NCI-H2029 treated with DMSO at 0.1 percent for 48 hours (cell line): ENCODE measurements around the gene THEM4.
A peak's percentile ranks its signal among the peaks of the same experiment; 100 is the strongest.

Experiments used
- DNase-seq: peaks from one replicate; lab custom pipeline; 2025; lab: John Stamatoyannopoulos, UW

THEM4 gene

GRCh38 chr1:151837884-151838221 is 71.5 kb downstream of the THEM4 start:
- DNase-seq = no peak

DNA sequence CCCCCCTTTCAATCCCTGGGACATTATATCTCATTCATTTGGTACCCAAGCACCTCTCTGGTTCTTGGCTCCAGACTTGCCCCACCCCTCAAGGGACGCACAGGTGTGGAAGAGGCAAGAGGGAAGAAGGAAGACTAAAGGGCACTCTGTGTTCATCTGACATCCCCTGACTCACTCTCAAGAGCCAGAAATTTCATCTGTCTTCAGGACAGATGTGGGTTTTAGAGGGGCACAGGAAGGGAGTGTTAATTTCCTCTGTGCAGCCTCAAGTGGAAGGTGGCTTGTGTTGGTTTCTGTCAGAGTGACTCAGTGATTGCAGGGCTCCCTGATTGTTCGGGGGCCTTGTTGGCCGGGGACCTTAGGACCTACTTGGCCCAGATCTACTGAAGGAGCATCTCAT is 72.1 kb downstream of the THEM4 start:
- DNase-seq = no peak

- no peak for DNase-seq
Measured at GRCh38 chr1:151835596-151835995, 73.7 kb downstream of the THEM4 start.

- no peak for DNase-seq
Measured at GRCh38 chr1:151834239-151834638, 75.1 kb downstream of the THEM4 start.

- DNase-seq = no peak
Measured at GRCh38 chr1:151833172-151833900, 76.0 kb downstream of the THEM4 start.

- DNase-seq = peak; percentile 74
Measured at GRCh38 chr1:151832318-151832980, 76.9 kb downstream of the THEM4 start.

DNA sequence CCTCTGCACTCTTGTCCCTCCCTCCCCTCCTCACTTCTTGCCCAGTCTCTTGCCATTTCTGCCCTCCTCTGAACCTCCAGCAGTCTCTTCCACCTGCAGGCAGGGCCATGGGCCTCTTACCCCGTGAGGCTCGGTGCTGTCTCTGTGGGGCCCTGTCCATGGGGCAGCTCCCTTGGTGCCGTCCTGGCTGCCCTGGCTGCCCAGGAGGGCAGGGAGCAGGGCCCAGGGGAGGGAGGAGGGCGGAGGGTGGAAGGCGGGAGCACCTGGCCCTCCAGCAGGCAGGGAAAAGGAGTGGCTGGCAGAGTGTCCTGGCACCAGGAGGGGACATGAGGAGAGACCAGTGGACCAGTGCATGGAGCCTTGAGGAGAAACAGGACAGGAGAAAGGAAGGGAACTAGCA is 77.7 kb downstream of the THEM4 start, which contains the start of gene RORC:
Gene RORC (minus strand): TSS at position 198 of the 400 bp plus-strand sequence. CDS start 38 bp downstream, at position 160.
- DNase-seq = peak; percentile 47

DNA sequence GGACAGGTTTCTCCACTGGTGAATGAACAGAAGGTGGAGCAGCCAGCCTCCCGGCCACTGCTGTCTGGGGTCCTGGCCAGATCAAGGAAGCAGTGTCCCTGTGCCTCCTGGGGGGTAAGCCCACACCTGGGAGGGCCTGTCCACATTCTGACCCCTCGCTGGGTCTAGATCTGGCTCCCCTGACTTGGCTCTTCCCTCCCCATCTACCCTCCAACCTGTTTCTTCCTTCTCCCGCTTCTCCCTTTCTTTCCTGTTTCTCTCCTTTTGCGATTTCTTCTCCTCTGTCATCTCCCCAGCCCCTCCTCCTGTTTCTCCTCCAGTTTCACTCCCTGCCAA is 78.1 kb downstream of the THEM4 start:
- no peak for DNase-seq

DNA sequence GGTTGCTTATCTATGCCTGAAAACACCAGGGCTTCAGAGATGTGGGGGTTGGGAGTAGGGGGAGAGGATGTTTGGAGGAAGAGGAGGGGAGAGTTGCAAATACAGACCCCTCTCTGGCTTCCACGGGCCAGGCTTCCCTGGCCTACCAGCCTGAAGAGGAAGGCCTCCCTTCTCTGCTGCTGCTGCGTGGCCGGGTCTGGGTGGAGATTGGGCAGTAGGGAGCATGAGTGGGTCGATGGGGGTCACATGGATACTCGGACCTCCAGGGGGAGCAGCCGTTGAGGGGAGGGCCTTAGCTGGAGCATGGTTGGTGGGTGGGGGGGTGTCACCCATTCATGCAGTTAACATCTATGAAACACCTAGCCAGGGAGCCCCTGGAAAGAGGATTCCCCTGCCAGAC is 79.3 kb downstream of the THEM4 start:
- DNase-seq = no peak

DNA sequence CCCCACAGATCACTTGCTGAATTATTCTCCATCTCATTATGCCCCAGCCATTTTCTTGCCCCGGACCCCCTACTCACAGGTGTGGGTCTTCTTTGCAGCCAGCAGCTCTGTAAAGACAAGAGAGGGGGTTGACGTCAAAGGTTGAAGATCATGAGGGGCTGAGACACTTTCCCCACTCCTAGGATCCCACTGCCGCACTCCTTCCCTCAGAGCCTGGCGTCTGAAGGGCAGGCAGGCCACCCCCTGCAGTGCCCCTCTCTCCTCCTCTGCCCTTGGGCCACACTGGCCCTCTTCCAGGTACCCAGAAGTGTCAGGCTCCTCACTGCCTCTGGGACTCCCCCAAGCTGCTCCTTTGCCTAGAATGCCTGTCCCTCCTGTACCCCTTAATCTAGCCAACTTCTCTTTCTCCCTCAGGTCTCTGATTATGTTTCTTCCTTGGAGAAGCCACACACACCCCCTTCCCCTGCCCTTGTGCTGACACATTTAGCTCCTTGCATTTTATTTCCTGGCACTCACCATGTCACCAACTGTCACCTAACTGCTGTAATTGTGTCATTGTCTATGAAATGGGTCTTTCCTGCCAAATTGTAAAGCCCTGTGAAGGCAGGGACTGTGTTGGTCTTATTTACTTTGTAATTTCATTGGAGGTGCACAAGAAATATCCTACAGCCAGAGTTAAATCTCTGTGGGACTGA is 79.8 kb downstream of the THEM4 start:
- DNase-seq = no peak

DNA sequence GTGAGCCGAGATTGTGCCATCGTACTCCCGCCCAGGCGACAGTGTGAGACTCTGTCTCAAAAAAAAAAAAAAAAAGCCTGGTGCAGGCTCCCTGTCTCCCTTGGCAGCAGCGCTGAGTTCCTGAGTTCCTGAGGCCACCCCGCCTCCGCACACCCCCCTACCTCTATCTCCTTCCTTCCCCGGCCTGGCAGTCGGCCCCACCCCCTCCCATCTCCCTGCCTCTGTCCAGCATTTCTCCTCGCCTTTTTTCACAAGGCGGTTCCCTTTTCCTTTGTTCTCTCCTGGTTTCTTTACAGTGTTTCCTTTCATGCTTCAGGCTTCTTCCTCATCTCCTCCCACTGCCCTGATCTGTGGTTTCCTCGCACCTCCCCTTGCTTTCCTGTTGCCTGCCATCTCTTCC is 80.4 kb downstream of the THEM4 start:
- no peak for DNase-seq

DNA sequence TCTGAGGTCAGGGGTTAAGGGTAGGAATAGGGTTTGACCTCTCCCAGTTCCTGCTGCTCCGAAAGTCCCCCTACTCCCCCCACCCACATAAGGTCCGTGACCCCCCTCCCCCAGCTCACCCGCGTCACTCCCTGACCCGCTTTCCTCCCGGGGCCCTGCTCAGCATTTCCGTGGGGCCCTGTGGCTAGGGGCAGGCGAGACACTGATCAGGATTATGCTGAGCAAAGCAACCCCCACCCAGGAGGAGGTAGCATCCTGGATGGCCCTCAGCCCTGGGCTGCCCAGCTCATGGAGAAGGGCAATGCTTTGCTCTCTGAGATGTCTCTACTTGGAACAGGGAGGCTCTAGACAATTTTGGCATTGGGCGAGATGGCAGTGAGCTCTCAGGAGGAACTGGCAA is 81.5 kb downstream of the THEM4 start:
- DNase-seq = no peak

DNA sequence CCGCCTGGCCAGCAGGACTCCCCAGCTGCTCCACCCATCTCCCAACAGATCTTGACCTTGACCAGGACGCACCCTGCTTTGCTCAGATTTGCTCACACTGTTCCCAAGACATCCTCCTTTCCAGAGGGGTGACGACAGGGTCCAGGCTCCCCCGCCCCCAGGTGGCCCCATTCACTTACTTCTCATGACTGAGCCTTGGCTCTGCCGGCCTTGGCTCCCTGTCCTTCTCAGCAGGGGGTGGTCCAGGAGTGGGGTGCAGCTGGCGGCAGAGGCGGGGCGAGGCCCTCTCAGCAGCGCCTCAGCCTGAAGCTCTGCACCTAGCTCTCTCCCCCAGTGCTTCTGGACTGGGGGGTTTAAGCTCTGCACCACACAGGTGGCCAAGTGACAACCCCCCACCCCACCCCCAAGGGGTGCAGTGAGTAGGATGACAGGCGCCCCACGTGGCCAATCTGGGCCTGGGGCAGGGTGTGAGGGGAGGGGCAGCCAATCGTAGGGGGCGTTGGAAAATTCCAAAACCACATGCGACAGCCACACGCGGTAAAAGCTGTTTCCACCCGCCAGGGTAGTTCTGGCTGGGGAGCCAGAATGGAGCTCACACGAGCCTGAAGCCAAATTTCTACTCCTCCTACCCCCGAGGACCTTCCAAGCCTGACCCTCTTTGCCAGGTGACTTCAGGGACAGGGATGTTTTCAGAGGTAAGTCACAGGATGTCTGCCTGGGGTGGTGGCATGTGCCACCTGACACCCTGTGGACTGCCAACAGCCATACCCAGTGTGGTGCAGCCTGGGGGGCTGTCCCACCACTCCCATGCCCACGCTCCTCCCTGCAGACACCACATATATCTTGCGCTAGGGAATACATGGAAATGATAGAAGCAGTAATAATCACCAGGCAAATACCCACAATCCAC is 83.3 kb downstream of the THEM4 start:
- DNase-seq = no peak

DNA sequence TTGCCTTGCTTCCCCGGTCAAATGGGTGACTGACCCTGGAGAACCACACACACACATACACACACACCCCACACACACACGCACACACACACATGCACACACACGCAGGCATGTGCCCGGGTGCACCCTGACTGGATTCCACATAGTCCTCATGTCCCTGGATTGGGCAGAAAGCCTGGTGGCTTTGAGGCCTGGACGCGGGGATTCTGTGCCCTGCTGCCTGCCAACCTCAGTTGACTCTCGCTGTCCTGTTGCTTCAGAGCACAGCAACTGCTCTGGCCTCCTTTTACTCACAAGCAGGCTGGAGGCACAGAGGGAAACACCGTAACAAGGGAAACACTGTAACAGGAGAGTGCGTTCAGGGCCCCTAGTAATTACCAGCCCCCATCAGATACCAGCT is 84.1 kb downstream of the THEM4 start:
- DNase-seq = no peak
